ENCODE measurements around the gene TMEM109.

Gene TMEM109

DNA sequence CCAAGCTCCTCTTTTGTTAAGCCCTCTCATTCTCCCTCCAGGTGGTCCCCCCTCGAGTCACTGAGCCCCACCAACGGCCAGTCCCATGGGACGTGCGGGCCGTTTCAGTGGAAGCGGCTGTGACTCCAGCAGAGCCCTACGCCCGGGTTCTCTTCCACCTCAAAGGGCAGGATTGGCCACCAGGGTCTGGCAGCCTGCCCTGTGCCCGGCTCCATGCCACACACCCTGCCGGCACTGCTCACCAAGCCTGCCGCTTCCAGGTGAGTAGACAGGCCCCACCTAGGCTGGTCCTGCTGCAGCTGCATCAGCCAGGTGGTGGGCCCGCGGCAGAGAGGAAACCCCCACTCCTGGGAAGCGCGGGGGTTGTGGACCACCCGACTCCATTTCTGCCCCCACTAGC lies 13.6 kb downstream of the TMEM109 start:
- no peak for DNase-seq (ENCODE audit: low spot score)
- no peak for ATAC-seq (ENCODE audit: low read depth)
- H3K4me1 ChIP-seq (ENCODE audit: insufficient read depth, poor library complexity, severe bottlenecking): peaks cover 3% of the 10 kb centered on the region
- H3K27me3 ChIP-seq (ENCODE audit: insufficient read depth, poor library complexity, severe bottlenecking): no peaks in the 10 kb centered on the region
- no peak overlapping the region for H3K4me3 ChIP-seq (ENCODE audit: severe bottlenecking)
- H3K27ac ChIP-seq (ENCODE audit: poor library complexity, severe bottlenecking): no peak overlapping the region
- H3K36me3 ChIP-seq (ENCODE audit: low read depth): peaks cover 11% of the 10 kb centered on the region
- TF ChIP-seq, protein P1, sequence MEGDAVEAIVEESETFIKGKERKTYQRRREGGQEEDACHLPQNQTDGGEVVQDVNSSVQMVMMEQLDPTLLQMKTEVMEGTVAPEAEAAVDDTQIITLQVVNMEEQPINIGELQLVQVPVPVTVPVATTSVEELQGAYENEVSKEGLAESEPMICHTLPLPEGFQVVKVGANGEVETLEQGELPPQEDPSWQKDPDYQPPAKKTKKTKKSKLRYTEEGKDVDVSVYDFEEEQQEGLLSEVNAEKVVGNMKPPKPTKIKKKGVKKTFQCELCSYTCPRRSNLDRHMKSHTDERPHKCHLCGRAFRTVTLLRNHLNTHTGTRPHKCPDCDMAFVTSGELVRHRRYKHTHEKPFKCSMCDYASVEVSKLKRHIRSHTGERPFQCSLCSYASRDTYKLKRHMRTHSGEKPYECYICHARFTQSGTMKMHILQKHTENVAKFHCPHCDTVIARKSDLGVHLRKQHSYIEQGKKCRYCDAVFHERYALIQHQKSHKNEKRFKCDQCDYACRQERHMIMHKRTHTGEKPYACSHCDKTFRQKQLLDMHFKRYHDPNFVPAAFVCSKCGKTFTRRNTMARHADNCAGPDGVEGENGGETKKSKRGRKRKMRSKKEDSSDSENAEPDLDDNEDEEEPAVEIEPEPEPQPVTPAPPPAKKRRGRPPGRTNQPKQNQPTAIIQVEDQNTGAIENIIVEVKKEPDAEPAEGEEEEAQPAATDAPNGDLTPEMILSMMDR (IDR thresholded peaks at IDR 0.05; ENCODE audit: poor library complexity, severe bottlenecking): no peak
- H3K9me3 ChIP-seq (ENCODE audit: severe bottlenecking): no peaks in the 10 kb centered on the region

DNA sequence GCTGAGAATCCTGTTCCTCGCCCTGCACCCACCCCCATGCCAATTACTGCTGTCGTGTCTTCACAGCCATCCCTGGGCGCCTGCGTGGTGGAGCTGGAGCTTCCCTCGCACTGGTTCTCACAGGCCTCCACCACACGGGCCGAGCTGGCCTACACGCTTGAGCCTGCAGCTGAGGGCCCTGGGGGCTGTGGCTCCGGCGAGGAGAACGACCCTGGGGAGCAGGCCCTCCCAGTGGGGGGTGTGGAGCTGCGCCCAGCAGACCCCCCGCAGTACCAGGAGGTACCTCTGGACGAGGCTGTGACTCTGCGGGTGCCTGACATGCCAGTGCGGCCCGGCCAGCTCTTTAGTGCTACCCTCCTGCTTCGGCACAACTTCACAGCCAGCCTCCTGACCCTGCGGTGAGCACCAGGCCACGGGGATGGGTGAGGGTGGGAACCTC lies 14.6 kb downstream of the TMEM109 start:
- no peak overlapping the region for H3K27ac ChIP-seq (ENCODE audit: poor library complexity, severe bottlenecking)
- no peaks in the 10 kb centered on the region for H3K9me3 ChIP-seq (ENCODE audit: severe bottlenecking)
- H3K27me3 ChIP-seq (ENCODE audit: insufficient read depth, poor library complexity, severe bottlenecking): no peaks in the 10 kb centered on the region
- H3K4me1 ChIP-seq (ENCODE audit: insufficient read depth, poor library complexity, severe bottlenecking): peaks cover 3% of the 10 kb centered on the region
- TF ChIP-seq, protein P1 (IDR thresholded peaks at IDR 0.05; ENCODE audit: poor library complexity, severe bottlenecking): no peak
- peaks cover 12% of the 10 kb centered on the region for H3K36me3 ChIP-seq (ENCODE audit: low read depth)
- ATAC-seq (ENCODE audit: low read depth) (no peak), DNase-seq (ENCODE audit: low spot score) (no peak)
- no peak overlapping the region for H3K4me3 ChIP-seq (ENCODE audit: severe bottlenecking)

DNA sequence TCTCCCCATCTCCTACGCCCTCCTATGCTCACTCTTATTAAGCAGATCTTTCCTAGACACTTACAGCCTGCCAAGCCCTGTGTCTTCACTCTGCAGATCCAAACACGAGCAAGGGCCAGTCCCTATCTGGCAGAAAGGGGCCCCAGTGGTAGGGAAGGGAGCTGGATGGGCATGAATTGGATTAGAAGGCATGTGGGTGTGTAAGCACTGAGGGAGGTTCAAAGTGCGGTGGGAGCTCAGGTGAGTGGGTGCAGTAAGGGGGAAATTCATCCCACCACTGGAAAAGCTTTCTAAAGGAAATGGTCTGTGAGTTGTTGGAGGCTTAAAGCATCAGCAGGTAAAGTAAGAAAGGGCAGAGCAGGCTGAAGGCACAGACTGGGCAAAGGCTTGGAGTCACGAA lies 15.8 kb downstream of the TMEM109 start:
- H3K27me3 ChIP-seq (ENCODE audit: insufficient read depth, poor library complexity, severe bottlenecking): no peaks in the 10 kb centered on the region
- ATAC-seq (ENCODE audit: low read depth) (no peak), DNase-seq (ENCODE audit: low spot score) (no peak)
- no peak overlapping the region for H3K4me3 ChIP-seq (ENCODE audit: severe bottlenecking)
- no peak overlapping the region for H3K27ac ChIP-seq (ENCODE audit: poor library complexity, severe bottlenecking)
- peaks cover 12% of the 10 kb centered on the region for H3K36me3 ChIP-seq (ENCODE audit: low read depth)
- no peaks in the 10 kb centered on the region for H3K9me3 ChIP-seq (ENCODE audit: severe bottlenecking)
- H3K4me1 ChIP-seq (ENCODE audit: insufficient read depth, poor library complexity, severe bottlenecking): no peaks in the 10 kb centered on the region
- TF ChIP-seq, protein P1 (IDR thresholded peaks at IDR 0.05; ENCODE audit: poor library complexity, severe bottlenecking): no peak

DNA sequence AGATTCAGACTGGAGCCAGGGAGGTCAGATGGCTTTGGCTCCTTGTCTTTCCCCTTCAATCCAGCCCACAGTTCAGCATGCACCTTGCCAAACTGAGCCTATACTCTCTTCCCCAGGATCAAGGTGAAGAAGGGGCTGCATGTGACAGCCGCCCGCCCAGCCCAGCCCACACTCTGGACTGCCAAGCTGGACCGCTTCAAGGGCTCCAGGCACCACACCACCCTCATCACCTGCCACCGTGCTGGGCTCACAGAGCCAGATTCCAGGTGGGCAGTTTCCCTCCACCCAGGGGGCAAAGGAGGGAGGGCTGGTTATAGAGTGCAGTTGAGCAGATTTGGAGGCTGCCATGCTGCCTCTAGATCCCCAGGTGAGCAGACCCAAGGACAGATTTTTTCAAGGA lies 16.4 kb downstream of the TMEM109 start:
- Histone ChIP-seq H3K4me3 (ENCODE audit: severe bottlenecking) (no peak overlapping the region), H3K27me3 (ENCODE audit: insufficient read depth, poor library complexity, severe bottlenecking) (no peaks in the 10 kb centered on the region), H3K9me3 (ENCODE audit: severe bottlenecking) (no peaks in the 10 kb centered on the region), H3K27ac (ENCODE audit: poor library complexity, severe bottlenecking) (no peak overlapping the region), H3K36me3 (ENCODE audit: low read depth) (peaks cover 12% of the 10 kb centered on the region), H3K4me1 (ENCODE audit: insufficient read depth, poor library complexity, severe bottlenecking) (no peaks in the 10 kb centered on the region)
- ATAC-seq (ENCODE audit: low read depth) (no peak), DNase-seq (ENCODE audit: low spot score) (no peak)
- TF ChIP-seq, protein P1 (IDR thresholded peaks at IDR 0.05; ENCODE audit: poor library complexity, severe bottlenecking): no peak

DNA sequence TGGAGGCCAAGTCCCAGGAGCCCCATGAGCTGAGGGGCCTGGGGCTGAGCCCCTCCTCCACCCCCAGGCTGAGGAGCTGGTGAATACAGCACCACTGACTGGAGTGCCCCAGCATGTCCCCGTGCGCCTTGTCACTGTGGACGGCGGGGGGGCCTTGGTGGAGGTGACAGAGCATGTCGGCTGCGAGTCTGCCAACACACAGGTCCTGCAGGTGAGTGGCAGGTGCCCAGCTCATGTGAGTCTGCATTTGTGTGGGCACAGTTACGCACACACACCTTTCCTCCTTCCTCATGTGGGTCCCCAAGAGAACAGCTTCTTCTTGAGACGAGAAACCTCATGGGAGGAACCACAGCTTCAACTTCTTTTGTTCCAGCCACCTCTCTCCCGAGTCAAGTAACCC lies 18.0 kb downstream of the TMEM109 start:
- TF ChIP-seq, protein P1 (IDR thresholded peaks at IDR 0.05; ENCODE audit: poor library complexity, severe bottlenecking): no peak
- Histone ChIP-seq H3K4me1 (ENCODE audit: insufficient read depth, poor library complexity, severe bottlenecking) (no peaks in the 10 kb centered on the region), H3K27ac (ENCODE audit: poor library complexity, severe bottlenecking) (no peak overlapping the region), H3K27me3 (ENCODE audit: insufficient read depth, poor library complexity, severe bottlenecking) (no peaks in the 10 kb centered on the region), H3K9me3 (ENCODE audit: severe bottlenecking) (no peaks in the 10 kb centered on the region), H3K4me3 (ENCODE audit: severe bottlenecking) (no peak overlapping the region), H3K36me3 (ENCODE audit: low read depth) (peaks cover 12% of the 10 kb centered on the region)
- DNase-seq (ENCODE audit: low spot score) (no peak), ATAC-seq (ENCODE audit: low read depth) (no peak)
